ES-I3 (cell line): Measurements from ENCODE around the gene ZNF664.

Experiments
- H3K36me3 ChIP-seq: 2 replicates; pipeline ENCODE4 v1.6.1; 2013; ENCODE audit warnings: mild to moderate bottlenecking, low read length, control low read depth, moderate library complexity; ENCODE audit not compliant: insufficient read depth
- H3K4me1 ChIP-seq: 2 replicates; pipeline ENCODE4 v1.6.1; 2013; ENCODE audit warnings: mild to moderate bottlenecking, control low read depth, low read length; ENCODE audit not compliant: insufficient read depth
- H3K9ac ChIP-seq: 2 replicates; pipeline ENCODE4 v1.6.1; 2013; ENCODE audit warnings: low read depth, mild to moderate bottlenecking, low read length, moderate library complexity
- H3K9me3 ChIP-seq: 2 replicates; pipeline ENCODE4 v1.6.1; 2013; ENCODE audit warnings: mild to moderate bottlenecking, low read length, moderate library complexity; ENCODE audit not compliant: control insufficient read depth, insufficient read depth

Gene ZNF664

DNA sequence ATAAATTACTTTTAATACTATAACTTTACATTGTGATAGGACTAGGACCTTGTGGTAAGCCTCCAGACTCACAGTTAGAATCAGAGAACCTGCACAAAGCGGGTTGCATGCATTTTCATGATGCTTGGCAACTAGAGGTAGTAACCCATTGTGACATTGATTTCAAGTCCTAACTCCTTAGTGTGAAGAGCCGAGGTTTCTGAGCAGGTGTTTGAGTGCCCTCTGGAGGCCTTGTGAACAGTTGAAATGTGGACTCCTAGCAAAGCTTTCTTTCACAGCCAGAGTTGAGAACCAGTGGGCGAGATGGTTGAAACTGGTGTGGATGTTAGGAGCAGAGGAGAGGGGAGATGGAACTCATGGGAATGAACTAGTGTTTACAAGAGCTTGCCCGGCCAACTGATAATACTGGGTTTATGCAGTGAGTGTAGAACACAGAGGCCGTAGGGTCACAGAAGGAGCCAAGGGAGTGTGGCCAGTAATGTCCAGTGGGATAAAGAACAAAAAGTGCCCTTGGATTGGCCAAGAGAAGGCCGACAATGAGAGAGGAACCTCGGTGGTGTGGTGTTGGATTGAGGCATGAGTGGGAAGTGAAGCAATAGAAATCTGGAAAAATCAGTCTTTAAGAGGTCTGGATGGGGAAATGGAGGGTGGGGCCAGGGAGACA lies 10.9 kb downstream of the ZNF664 start:
- H3K9ac ChIP-seq: no peak overlapping the region
- no peaks in the 10 kb centered on the region for H3K9me3 ChIP-seq
- H3K4me1 ChIP-seq: no peaks in the 10 kb centered on the region
- H3K36me3 ChIP-seq: no peaks in the 10 kb centered on the region

GRCh38 chr12:123984903-123985302 lies 11.9 kb downstream of the ZNF664 start:
- Histone ChIP-seq H3K9ac (no peak overlapping the region), H3K36me3 (no peaks in the 10 kb centered on the region), H3K4me1 (no peaks in the 10 kb centered on the region), H3K9me3 (no peaks in the 10 kb centered on the region)

DNA sequence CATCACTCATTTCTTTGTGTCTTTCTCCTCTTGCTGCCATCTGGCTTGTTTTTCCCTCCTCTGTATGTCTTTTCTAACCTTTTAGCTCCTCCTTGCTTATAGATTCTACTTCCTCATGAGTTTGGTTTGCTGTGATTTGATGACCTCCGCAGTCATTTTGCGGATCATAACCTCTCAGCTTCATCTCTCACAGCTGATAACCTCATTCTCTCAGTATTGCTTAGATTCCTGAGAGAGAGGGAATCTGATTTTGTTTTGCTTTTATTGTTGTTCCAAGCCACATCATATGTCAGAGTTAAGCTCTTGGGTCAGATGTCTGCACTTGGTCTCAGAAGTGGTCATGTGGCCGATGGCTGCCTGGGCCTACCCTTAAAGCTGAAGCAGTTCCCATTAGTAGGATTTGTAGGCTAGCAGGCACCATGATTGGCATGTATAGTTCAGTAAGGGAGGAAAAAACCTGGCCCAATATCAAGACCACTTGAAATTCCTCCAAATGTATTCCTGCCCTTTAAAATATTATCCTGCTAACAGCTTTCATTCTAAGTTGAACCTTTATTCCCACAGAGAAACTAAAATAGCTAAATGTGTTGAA lies 13.5 kb downstream of the ZNF664 start:
- H3K36me3 ChIP-seq: no peaks in the 10 kb centered on the region
- H3K9ac ChIP-seq: no peak overlapping the region
- peaks cover 9% of the 10 kb centered on the region for H3K4me1 ChIP-seq

DNA sequence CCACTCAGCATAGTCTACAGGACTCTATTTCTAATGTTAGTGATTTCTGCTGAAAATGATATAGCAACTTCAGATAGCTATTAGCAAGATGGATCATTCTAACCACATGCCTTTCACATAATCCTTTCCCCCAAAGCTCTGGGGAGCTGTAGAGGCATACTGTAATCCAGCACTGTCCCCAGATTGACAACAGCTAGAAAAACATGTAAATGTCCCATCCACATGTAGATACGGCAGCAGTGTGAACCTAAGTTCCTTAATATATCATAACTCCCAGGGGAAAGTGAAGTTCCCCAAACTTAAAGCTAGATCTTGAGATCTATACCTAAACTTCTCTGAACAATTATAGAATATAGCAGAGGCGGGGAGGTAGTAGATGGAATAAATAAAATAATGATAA lies 14.0 kb downstream of the ZNF664 start:
- Histone ChIP-seq H3K4me1 (peaks cover 9% of the 10 kb centered on the region), H3K9ac (no peak overlapping the region), H3K36me3 (no peaks in the 10 kb centered on the region), H3K9me3 (no peaks in the 10 kb centered on the region)

More for the DNA sequence above, 13.5 kb downstream of the ZNF664 start:
- H3K9me3 ChIP-seq: no peaks in the 10 kb centered on the region

GRCh38 chr12:123989168-123989567 lies 16.2 kb downstream of the ZNF664 start:
- Histone ChIP-seq H3K9ac (no peak overlapping the region), H3K36me3 (no peaks in the 10 kb centered on the region), H3K4me1 (peaks cover 9% of the 10 kb centered on the region), H3K9me3 (no peaks in the 10 kb centered on the region)

DNA sequence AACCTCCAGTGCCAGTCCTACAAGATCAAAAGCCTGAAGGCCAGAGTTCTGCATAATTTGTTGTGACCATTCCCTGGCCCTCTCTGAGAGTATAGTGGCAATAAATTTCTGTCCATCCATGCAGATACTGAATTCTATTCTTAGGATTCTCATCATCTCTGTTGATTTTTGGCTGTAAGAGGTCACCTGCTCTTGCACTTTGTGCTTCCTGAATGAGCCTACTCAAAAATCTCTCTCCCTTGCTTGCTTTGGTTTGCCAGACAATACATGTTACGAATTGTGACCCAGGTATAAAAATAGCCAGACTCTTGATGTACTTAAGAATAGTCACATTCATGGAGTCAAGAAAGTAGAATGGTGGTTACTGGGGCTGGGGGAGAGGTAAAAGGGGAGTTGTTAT lies 16.7 kb downstream of the ZNF664 start:
- H3K36me3 ChIP-seq: no peaks in the 10 kb centered on the region
- peaks cover 9% of the 10 kb centered on the region for H3K4me1 ChIP-seq
- no peak overlapping the region for H3K9ac ChIP-seq
- H3K9me3 ChIP-seq: no peaks in the 10 kb centered on the region

DNA sequence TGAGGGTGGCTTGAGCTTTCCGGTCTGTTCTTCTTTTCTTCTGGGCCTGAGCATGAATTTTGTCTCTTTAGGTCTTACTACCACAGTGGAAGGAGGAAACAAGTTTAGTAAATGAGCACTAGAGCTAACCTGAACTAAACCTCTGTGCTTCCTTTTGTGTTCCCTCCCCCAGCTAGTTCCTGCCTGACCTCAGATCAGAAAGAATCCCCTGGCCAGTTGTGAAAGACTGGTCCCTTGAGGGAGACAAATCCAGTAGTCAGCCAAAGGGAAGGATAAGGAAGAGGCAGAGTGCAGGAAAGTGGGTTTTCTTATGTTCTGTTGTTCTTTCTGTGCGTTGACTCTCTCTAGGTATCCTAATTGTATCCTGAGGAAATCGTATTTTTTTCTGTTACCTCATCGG lies 17.5 kb downstream of the ZNF664 start:
- Histone ChIP-seq H3K9me3 (no peaks in the 10 kb centered on the region), H3K9ac (no peak overlapping the region), H3K4me1 (peaks cover 9% of the 10 kb centered on the region), H3K36me3 (no peaks in the 10 kb centered on the region)

- Histone ChIP-seq H3K9me3 (no peaks in the 10 kb centered on the region), H3K4me1 (peaks cover 9% of the 10 kb centered on the region), H3K9ac (no peak overlapping the region), H3K36me3 (no peaks in the 10 kb centered on the region)
These were observed 18.4 kb downstream of the ZNF664 start for GRCh38 chr12:123991372-123991951.

DNA sequence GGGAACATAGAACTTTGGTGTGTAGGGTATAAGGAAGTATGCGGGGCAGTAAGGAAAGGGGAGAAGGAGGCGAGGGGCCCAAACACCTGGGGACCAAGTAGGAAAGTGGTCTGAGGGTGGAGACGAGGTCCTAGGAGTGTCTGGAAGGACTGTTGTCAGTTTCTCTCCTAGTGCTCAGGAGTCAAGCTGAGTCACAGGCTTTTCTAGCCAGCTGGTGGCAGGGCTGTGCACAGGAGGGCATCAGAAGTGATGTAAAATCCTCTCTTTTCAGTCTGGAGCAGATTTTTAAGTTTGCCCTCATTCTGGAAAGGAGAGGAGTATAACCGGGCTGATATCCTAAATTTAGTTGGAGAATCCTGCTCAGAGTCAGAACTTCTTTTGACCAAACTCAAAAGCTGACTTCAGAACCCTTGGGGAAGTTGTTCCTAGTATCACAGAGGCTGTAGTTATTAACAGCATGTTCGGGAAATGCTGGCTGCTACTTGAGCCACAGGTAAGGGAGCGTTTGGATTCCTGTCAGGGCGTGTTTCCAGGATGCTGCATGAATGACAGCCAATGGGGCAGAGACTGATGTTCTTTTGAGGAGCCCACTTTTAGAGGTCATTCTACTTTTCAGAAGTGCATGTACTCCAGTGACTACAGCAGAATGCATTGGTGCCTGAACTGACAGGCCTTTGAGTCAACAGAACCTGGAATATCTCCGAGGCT lies 19.3 kb downstream of the ZNF664 start:
- H3K9me3 ChIP-seq: no peaks in the 10 kb centered on the region
- no peaks in the 10 kb centered on the region for H3K36me3 ChIP-seq
- peaks cover 9% of the 10 kb centered on the region for H3K4me1 ChIP-seq
- H3K9ac ChIP-seq: no peak overlapping the region

- H3K36me3 ChIP-seq: no peaks in the 10 kb centered on the region
- peaks cover 8% of the 10 kb centered on the region for H3K4me1 ChIP-seq
- no peaks in the 10 kb centered on the region for H3K9me3 ChIP-seq
- no peak overlapping the region for H3K9ac ChIP-seq
These were observed 22.2 kb downstream of the ZNF664 start for GRCh38 chr12:123995023-123995748.

GRCh38 chr12:123996581-123996980 lies 23.6 kb downstream of the ZNF664 start:
- no peaks in the 10 kb centered on the region for H3K9me3 ChIP-seq
- no peak overlapping the region for H3K9ac ChIP-seq
- H3K36me3 ChIP-seq: no peaks in the 10 kb centered on the region
- H3K4me1 ChIP-seq: no peaks in the 10 kb centered on the region

- Histone ChIP-seq H3K36me3 (no peaks in the 10 kb centered on the region), H3K9ac (no peak overlapping the region), H3K4me1 (no peaks in the 10 kb centered on the region), H3K9me3 (no peaks in the 10 kb centered on the region)
These were observed 24.2 kb downstream of the ZNF664 start for GRCh38 chr12:123997033-123997822.

DNA sequence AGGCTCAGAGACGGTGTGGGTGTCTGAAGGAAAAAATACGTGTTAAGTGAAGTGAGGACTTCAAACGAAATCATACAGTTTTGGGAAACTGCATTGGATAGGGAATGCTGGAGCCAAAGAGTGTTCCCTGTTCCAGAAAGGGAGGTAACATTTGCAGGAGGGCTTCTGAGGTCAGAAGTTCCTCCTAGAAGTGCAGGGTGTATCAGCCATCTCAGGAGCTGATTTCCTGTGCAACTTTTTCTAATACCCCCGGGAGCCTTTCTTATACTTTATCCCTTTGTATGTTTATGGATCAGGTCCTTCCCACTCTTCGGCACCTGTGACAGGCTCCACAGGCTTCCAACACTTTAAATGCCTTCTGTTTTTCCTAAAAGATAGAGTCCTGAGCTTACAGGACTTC lies 24.9 kb downstream of the ZNF664 start:
- H3K4me1 ChIP-seq: no peaks in the 10 kb centered on the region
- H3K9me3 ChIP-seq: no peaks in the 10 kb centered on the region
- H3K9ac ChIP-seq: no peak overlapping the region
- no peaks in the 10 kb centered on the region for H3K36me3 ChIP-seq
